Measurements from ENCODE around the gene SACS.

SACS gene

GRCh38 chr13:23375001-23375971, 58.2 kb downstream of the SACS start:
- DNase-seq (ENCODE audit: low read depth, low spot score) = peak; percentile 97
- in situ Hi-C loops (cut with HindIII; ENCODE audit: low sequenced_read_pairs) = no loop called here
- peak overlapping the region; percentile 64 for H3K4me3 ChIP-seq (ENCODE audit: low read depth, low read length)
- no peak for TF ChIP-seq CTCF (IDR thresholded peaks at IDR 0.05; ENCODE audit: low read depth, low read length)

DNA sequence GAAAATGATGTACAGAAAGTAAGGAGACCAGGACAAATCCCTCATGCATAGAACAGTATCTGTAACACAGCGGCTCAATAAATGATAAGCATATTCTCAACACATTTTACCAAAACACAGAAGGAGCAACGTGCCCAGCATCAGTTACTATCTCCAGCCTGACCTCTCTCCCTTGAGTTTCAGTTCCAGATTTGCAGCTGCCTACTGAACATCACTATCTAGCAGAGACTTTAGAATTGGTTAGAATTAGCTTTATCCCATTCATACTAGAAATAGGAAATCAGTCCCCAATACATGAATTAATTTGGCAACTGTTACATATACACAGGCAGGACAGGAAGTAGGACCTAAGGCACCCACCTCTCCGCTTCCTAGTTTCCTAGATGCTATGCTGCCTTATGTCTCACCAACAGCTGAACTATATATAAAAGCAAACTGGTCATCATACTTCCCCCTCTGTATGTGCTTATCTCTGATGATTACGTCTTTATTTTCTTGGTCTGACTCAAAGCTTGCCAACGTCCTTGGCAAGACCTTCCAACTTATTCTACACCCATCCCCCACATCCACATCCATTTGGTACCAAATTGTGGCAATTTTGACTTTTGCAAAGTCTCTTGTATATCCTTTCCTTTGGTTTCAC, 61.1 kb downstream of the SACS start:
- DNase-seq (ENCODE audit: low read depth, low spot score) = no peak
- in situ Hi-C loops (cut with HindIII; ENCODE audit: low sequenced_read_pairs) = no loop called here
- H3K4me3 ChIP-seq (ENCODE audit: low read depth, low read length) = no peak overlapping the region
- no peak for TF ChIP-seq CTCF (IDR thresholded peaks at IDR 0.05; ENCODE audit: low read depth, low read length)

DNA sequence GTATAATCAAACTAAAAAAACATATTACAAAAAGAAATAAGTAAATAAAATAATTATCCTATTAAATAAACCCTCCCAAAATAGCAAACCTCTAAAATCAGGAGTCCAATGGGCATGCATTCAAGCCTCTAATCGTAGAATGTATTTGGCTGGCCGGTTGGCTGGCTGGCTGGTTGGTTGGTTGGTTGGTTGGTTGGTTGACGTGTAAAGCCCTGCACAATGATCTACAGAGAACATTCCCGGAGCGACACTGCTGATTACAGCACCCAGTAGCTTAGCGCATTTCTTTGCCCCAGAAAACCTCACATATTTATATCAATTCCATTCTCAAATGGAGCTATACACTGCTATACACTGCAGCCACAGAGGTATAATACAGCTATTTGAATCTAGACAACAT, 65.6 kb downstream of the SACS start:
- H3K4me3 ChIP-seq (ENCODE audit: low read depth, low read length) = no peak overlapping the region
- no peak for TF ChIP-seq CTCF (IDR thresholded peaks at IDR 0.05; ENCODE audit: low read depth, low read length)
- in situ Hi-C loops (cut with HindIII; ENCODE audit: low sequenced_read_pairs) = no loop called here
- no peak for DNase-seq (ENCODE audit: low read depth, low spot score)

DNA sequence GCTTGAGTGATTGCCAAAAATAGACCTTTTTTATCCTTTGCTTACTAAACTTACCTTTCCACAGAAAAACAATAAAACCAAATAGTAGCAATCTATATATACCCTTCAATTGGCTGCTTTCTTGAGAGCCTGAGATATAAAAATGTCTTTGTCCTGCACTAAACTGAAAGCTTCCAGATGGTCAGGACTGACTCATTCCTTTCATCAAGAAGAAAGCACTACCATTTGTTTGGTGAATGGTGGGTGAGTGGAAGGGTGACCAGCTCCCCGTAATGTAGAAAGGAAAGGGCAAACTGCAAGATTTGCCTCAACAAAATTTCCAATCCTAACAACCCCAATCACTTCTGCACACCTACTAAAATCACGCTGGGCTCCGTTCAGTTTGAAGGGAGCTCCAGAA, 67.8 kb downstream of the SACS start:
- in situ Hi-C loops (cut with HindIII; ENCODE audit: low sequenced_read_pairs) = no loop called here
- DNase-seq (ENCODE audit: low read depth, low spot score) = no peak
- no peak overlapping the region for H3K4me3 ChIP-seq (ENCODE audit: low read depth, low read length)
- no peak for TF ChIP-seq CTCF (IDR thresholded peaks at IDR 0.05; ENCODE audit: low read depth, low read length)

DNA sequence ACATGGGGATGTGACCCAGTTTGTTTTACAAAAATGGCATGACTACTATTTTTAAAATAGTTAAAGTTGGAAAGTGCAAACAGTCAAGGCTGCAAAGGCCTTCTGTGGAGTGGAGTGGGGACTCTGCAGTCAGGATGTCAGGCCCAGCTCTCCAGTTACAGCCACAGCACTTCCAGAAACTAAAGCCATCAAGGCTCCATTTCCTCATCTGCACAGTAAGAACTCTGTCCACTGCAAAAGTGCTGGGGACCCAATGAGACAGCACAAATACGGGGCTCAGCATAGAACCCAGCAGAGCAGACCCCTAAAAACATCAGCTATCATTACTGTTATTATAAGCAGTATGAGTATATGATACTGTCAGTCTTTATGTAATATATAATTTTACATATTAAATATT, 73.6 kb downstream of the SACS start:
- no peak for DNase-seq (ENCODE audit: low read depth, low spot score)
- H3K4me3 ChIP-seq (ENCODE audit: low read depth, low read length) = no peak overlapping the region
- no peak for TF ChIP-seq CTCF (IDR thresholded peaks at IDR 0.05; ENCODE audit: low read depth, low read length)
- in situ Hi-C loops (cut with HindIII; ENCODE audit: low sequenced_read_pairs) = no loop called here

DNA sequence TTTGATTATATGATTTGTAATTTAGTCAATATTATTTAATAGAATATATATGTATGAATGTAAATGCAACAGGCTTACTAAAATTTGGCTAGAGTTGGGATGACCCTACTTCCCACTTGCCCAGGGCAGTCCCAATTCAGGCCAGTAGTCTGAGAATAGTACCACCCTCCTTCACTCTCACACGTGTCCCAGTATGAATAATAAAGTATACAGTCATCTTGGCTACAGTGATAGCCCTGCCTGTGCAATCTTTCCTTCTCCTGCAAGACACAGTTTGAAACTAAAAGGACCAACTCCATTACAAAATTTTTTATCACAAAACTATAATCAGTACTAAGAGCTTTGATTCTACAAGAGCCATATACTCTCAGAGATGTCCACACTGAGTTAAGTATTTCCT, 76.2 kb downstream of the SACS start:
- in situ Hi-C loops (cut with HindIII; ENCODE audit: low sequenced_read_pairs) = no loop called here
- no peak overlapping the region for H3K4me3 ChIP-seq (ENCODE audit: low read depth, low read length)
- no peak for DNase-seq (ENCODE audit: low read depth, low spot score)
- no peak for TF ChIP-seq CTCF (IDR thresholded peaks at IDR 0.05; ENCODE audit: low read depth, low read length)

Data from astrocyte of the spinal cord (primary cell).